HepG2 (cell line): ENCODE measurements around the gene MIF4GD. TPM values are rescaled to one million over a fixed set of nuclear protein-coding genes. Genes with fewer than 3 reads are reported as not detected.

Source experiments
- ATAC-seq: fragments of 200-7000 bp; cut with Tn5 transposase; 3 replicates; pipeline ENCODE4 v1.9.1; 2020; ENCODE audit warnings: mild to moderate bottlenecking, moderate library complexity
- BruUV-seq: library from RNA; stranded (reverse); fragments of 400-500 nt; replicated peaks from 2 replicates; lab custom pipeline; 2021; lab: Mats Ljungman, UMichigan
- CTCF ChIA-PET: fragments of 300-600 bp; formaldehyde crosslinking; extraction: SDS; loops from one replicate; lab custom pipeline; 2021; ENCODE audit warnings: low total read pairs, inconsistent platforms, low intra/inter-chr PET ratio; lab: Yijun Ruan, JAX
- POLR2A ChIA-PET: fragments of 350-600 bp; sonication (Branson Sonifier 250); formaldehyde crosslinking; loops from one replicate; lab custom pipeline; 2020; ENCODE audit warnings: antibody characterized with exemption, inconsistent platforms; lab: Yijun Ruan, JAX
- DNase-seq: peaks from one replicate; pipeline ENCODE4 v3.0.0-alpha.2; 2015; ENCODE audit warnings: low spot score
- FAIRE-seq: peaks from 3 replicates; lab custom pipeline; 2011; peaks lifted over from hg19 to GRCh38; lab: Jason Lieb, UNC
- H2AFZ ChIP-seq: one replicate; pipeline ENCODE4 v1.6.1; 2011; ENCODE audit warnings: low read length, inconsistent platforms
- H3K27ac ChIP-seq: fragments of 300-600 bp; 3 replicates; pipeline ENCODE4 v1.8.0; 2011; ENCODE audit warnings: mixed run types, mild to moderate bottlenecking, mixed read lengths, low read length, inconsistent platforms; ENCODE audit not compliant: insufficient read depth; ENCODE audit errors: extremely low read length
- H3K27me3 ChIP-seq, 2 experiments: fragments of 200-600 bp in 1 of 2; 2 replicates in 1 of 2; 3 replicates in 1 of 2; pipeline versions ENCODE4 v1.6.0 to v1.8.0; 2011; ENCODE audit warnings: low read length in 2 of 2, mild to moderate bottlenecking in 2 of 2, moderate library complexity in 2 of 2, inconsistent platforms in 1 of 2; ENCODE audit not compliant: insufficient read depth in 2 of 2, control insufficient read depth in 1 of 2
- H3K36me3 ChIP-seq, 2 experiments: fragments of 200-600 bp in 1 of 2; replicated peaks in 1 of 2; 2 replicates in 1 of 2; 3 replicates in 1 of 2; pipeline versions ENCODE4 v1.5.1 to v1.8.0; 2011; ENCODE audit warnings: low read length in 2 of 2, inconsistent platforms in 1 of 2; ENCODE audit not compliant: insufficient read depth in 2 of 2, control insufficient read depth in 1 of 2
- H3K4me1 ChIP-seq: 2 replicates; pipeline ENCODE4 v1.5.1; 2012; ENCODE audit warnings: low read length, inconsistent platforms; ENCODE audit not compliant: insufficient read depth
- H3K4me2 ChIP-seq: 2 replicates; pipeline ENCODE4 v1.6.0; 2011; ENCODE audit warnings: low read depth, low read length, inconsistent platforms
- H3K4me3 ChIP-seq, 3 experiments: fragments of 200-600 bp in 1 of 3; sonication (generic), shearing (Covaris generic) in 1 of 3; replicated peaks in 1 of 3; 2 replicates each; pipeline ENCODE4 v1.5.1; 2011 to 2016; ENCODE audit warnings: low read length in 3 of 3, inconsistent platforms in 2 of 3, low read depth in 2 of 3, mild to moderate bottlenecking in 2 of 3, control low read depth in 1 of 3, mixed read lengths in 1 of 3; ENCODE audit not compliant: insufficient read depth in 1 of 3
- H3K79me2 ChIP-seq: one replicate; pipeline ENCODE4 v1.6.1; 2011; ENCODE audit warnings: low read length, inconsistent platforms; ENCODE audit not compliant: insufficient read depth
- H3K9ac ChIP-seq: 2 replicates; pipeline ENCODE4 v1.6.0; 2011; ENCODE audit warnings: mild to moderate bottlenecking, low read depth, low read length, inconsistent platforms; ENCODE audit not compliant: insufficient read depth
- H3K9me3 ChIP-seq: 2 replicates; pipeline ENCODE4 v1.5.1; 2012; ENCODE audit warnings: mild to moderate bottlenecking, low read length
- H4K20me1 ChIP-seq: 2 replicates; pipeline ENCODE4 v1.6.0; 2011; ENCODE audit warnings: inconsistent platforms, mild to moderate bottlenecking, low read length, moderate library complexity; ENCODE audit not compliant: insufficient read depth
- CHD2 ChIP-seq: IDR thresholded peaks from 2 replicates; pipeline ENCODE4 v1.6.1; 2011; ENCODE audit warnings: low read depth, low read length, improper control_type of control experiment
- E2F5 ChIP-seq: sonication (generic); formaldehyde crosslinking; conservative IDR thresholded peaks from 2 replicates; pipeline ENCODE4 v1.4.0; 2020; ENCODE audit warnings: missing genetic modification reagents
- HMGXB4 ChIP-seq, 2 experiments: sonication (generic) in 1 of 2; formaldehyde crosslinking in 1 of 2; IDR thresholded peaks; 2 replicates each; pipeline versions ENCODE4 v1.4.0 to v1.6.1; 2018 to 2020; ENCODE audit warnings: missing genetic modification reagents in 2 of 2, borderline replicate concordance in 1 of 2, low read depth in 1 of 2, mild to moderate bottlenecking in 1 of 2, missing biosample characterization in 1 of 2
- KLF9 ChIP-seq: IDR thresholded peaks from 2 replicates; pipeline ENCODE4 v1.6.1; 2016; ENCODE audit warnings: low read depth
- MED13 ChIP-seq: sonication (generic); formaldehyde crosslinking; IDR thresholded peaks from 2 replicates; pipeline ENCODE4 v1.5.0; 2020; ENCODE audit warnings: missing genetic modification reagents
- PHF5A ChIP-seq: IDR thresholded peaks from one replicate; pipeline ENCODE4 v1.6.1; 2018; ENCODE audit warnings: low read depth, missing genetic modification reagents; ENCODE audit not compliant: unreplicated experiment
- SP1 ChIP-seq, 2 experiments: fragments of 450-650 bp in 1 of 2; sonication (generic) in 1 of 2; formaldehyde crosslinking in 1 of 2; IDR thresholded peaks; 2 replicates each; pipeline versions ENCODE4 v1.4.0 to v1.6.1; 2016 to 2020; ENCODE audit warnings: missing genetic modification reagents in 1 of 2
- STAG1 ChIP-seq: sonication (generic); formaldehyde crosslinking; IDR thresholded peaks from 2 replicates; pipeline ENCODE4 v1.4.0; 2020; ENCODE audit warnings: missing genetic modification reagents
- ZNF207 ChIP-seq: fragments of 450-650 bp; IDR thresholded peaks from 2 replicates; pipeline ENCODE4 v1.6.1; 2016; ENCODE audit warnings: antibody characterized with exemption, borderline replicate concordance
- ZNF296 ChIP-seq: sonication (generic); formaldehyde crosslinking; conservative IDR thresholded peaks from 2 replicates; pipeline ENCODE4 v1.5.0; 2020; ENCODE audit warnings: mild to moderate bottlenecking, missing genetic modification reagents
- ZNF343 ChIP-seq: sonication (generic); formaldehyde crosslinking; IDR thresholded peaks from 2 replicates; pipeline ENCODE4 v1.4.0; 2020; ENCODE audit warnings: mild to moderate bottlenecking, missing genetic modification reagents
- ZNF614 ChIP-seq: IDR thresholded peaks from 2 replicates; pipeline ENCODE4 v1.6.1; 2018; ENCODE audit warnings: missing biosample characterization, missing genetic modification reagents, inconsistent platforms, borderline replicate concordance
- ZNF660 ChIP-seq: sonication (generic); formaldehyde crosslinking; IDR thresholded peaks from 2 replicates; pipeline ENCODE4 v1.5.1; 2020; ENCODE audit warnings: mild to moderate bottlenecking, low read depth, missing genetic modification reagents, borderline replicate concordance
- ZSCAN5A ChIP-seq: sonication (generic); formaldehyde crosslinking; IDR thresholded peaks from 2 replicates; pipeline ENCODE4 v1.8.0; 2022; ENCODE audit warnings: mild to moderate bottlenecking, missing genetic modification reagents, borderline replicate concordance
- WGBS: methylation state at CpG from one replicate; pipeline ENCODE4 v1.1.6; 2017; ENCODE audit warnings: low lambda C conversion rate; 5-methylcytosine and 5-hydroxymethylcytosine counted together
- in situ Hi-C: cut with HindIII; loops from 2 replicates; pipeline ENCODE4 v1.10.0; 2017; ENCODE audit warnings: low pct_unique_long_range_greater_than_20kb; ENCODE audit not compliant: extremely low pct_ligation_motif_present
- intact Hi-C: fragments of 100-400 bp; cut with micrococcal nuclease; formaldehyde crosslinking; loops from one replicate; pipeline ENCODE4 v1.10.0; 2022; ENCODE audit not compliant: unreplicated experiment
- polyA plus RNA-seq, 8 experiments: library from polyadenylated mRNA; depleted of rRNA in 3 of 8; stranded (reverse) in 7 of 8; unstranded in 1 of 8; fragments of >200 nt; fragmentation: Illumina TruSeq in 4 of 8; extraction: Trizol in 4 of 8; gene quantifications; 2 replicates each; pipeline versions ENCODE4 v1.2.1 to v1.2.3, GENCODE V29; 2011 to 2016; ENCODE audit warnings: low read depth in 4 of 8, missing spikeins in 1 of 8, mixed read lengths in 1 of 8; ENCODE audit not compliant: insufficient read depth in 1 of 8
- total RNA-seq, 5 experiments: library from RNA; depleted of rRNA; stranded (reverse); fragments of >200 nt; fragmentation: Illumina TruSeq; extraction: Trizol; gene quantifications; 2 replicates each; pipeline ENCODE4 v1.2.3, GENCODE V29; 2016; ENCODE audit warnings: low read depth in 1 of 5
- TF ChIP-seq, protein P1 (sequence below): sonication (generic); formaldehyde crosslinking; IDR thresholded peaks from 2 replicates; pipeline ENCODE4 v1.4.0; 2020; ENCODE audit warnings: missing genetic modification reagents

Gene MIF4GD
- total and polyA plus RNA-seq, 2 of the 13 experiments (the other 11 are each of a cell fraction or from before 2014, with no cell fraction given): 14.0 to 28.0 TPM

GRCh38 chr17:75237100-75238014, 33.7 kb downstream of the MIF4GD start (continued):
- TF ChIP-seq SP1 (IDR thresholded peaks at IDR 0.05) (no peak), SP1 (CRISPR knock-in tag; IDR thresholded peaks at IDR 0.05) (no peak)

- H4K20me1 ChIP-seq: no peaks in the 10 kb centered on the region
- no peak overlapping the region for H2AFZ ChIP-seq
- over 99% methylated on average over 11 of the region's 13 CpGs for WGBS
- DNase-seq (no peak), ATAC-seq (no peak), FAIRE-seq (no peak)
- H3K4me3 ChIP-seq: no peak overlapping the region
- BruUV-seq: no TSS peak
- ChIA-PET CTCF (no interaction called here), POLR2A (no interaction called here)
- no peaks in the 10 kb centered on the region for H3K27me3 ChIP-seq
- H3K36me3 ChIP-seq: peaks cover 57 to 86% of the 10 kb centered on the region in 2 experiments
- no peak overlapping the region for H3K4me2 ChIP-seq
- no peaks in the 10 kb centered on the region for H3K79me2 ChIP-seq
- H3K27ac ChIP-seq: no peak overlapping the region
- no peak overlapping the region for H3K9ac ChIP-seq
- H3K9me3 ChIP-seq: no peaks in the 10 kb centered on the region
- in situ Hi-C loops (no loop called here), intact Hi-C loops (no loop called here)
- no peaks in the 10 kb centered on the region for H3K4me1 ChIP-seq
- no peak for TF ChIP-seq KLF9 (CRISPR knock-in tag)
- TF ChIP-seq ZNF343: no peak
- no peak for TF ChIP-seq ZNF614 (CRISPR knock-in tag)
- TF ChIP-seq, protein P1, sequence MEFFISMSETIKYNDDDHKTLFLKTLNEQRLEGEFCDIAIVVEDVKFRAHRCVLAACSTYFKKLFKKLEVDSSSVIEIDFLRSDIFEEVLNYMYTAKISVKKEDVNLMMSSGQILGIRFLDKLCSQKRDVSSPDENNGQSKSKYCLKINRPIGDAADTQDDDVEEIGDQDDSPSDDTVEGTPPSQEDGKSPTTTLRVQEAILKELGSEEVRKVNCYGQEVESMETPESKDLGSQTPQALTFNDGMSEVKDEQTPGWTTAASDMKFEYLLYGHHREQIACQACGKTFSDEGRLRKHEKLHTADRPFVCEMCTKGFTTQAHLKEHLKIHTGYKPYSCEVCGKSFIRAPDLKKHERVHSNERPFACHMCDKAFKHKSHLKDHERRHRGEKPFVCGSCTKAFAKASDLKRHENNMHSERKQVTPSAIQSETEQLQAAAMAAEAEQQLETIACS (CRISPR knock-in tag): no peak
- TF ChIP-seq CHD2: no peak
- no peak for TF ChIP-seq HMGXB4 (CRISPR knock-in tag; IDR thresholded peaks at IDR 0.05; ENCODE audit: borderline replicate concordance in 1 of 2, low read depth in 1 of 2)
- no peak for TF ChIP-seq ZNF207
- no peak for TF ChIP-seq E2F5 (CRISPR knock-in tag)
- TF ChIP-seq ZSCAN5A (CRISPR knock-in tag): no peak
- no peak for TF ChIP-seq PHF5A (CRISPR knock-in tag)
- no peak for TF ChIP-seq MED13
- TF ChIP-seq STAG1 (CRISPR knock-in tag): no peak
- TF ChIP-seq ZNF660 (CRISPR knock-in tag): no peak
- no peak for TF ChIP-seq ZNF296 (CRISPR knock-in tag)
Observed at GRCh38 chr17:75232786-75233185, 38.2 kb downstream of the MIF4GD start.
